ENCODE measurements around the gene SERPINA9.

SERPINA9 gene

DNA sequence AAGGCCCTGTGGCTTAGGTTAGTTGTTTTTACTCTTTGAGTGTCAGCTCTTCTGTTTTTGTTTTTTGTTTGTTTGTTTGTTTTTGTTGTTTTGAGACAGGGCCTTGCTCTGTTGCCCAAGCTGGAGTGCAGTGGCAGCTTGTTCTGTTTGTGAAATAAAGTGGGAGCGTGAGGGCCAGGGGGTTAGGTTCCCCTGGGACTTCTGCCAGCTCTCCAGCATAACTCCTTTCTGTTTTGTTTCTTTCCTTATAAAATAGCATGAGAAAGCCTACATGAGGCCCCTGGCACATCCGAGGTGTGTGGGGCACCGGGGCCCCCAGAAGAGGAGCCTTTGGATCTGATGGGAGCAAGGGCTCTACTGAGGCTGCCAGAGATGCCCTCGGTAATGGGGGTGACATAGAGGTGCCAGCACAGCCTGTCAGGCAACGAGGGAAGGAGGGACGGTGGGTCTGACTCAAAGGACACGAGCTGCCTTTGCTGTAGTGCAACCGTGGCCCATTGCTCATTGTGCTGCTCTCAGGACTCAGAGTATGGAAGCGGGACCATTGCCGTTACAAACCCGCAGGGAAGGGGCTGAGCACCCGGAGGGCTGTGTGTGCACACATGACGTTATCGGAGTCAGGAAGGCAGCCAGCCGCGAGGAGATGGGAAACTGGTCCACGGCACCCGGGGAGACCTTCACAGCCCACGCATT lies 14.3 kb downstream of the SERPINA9 start:
- no peak for DNase-seq

DNA sequence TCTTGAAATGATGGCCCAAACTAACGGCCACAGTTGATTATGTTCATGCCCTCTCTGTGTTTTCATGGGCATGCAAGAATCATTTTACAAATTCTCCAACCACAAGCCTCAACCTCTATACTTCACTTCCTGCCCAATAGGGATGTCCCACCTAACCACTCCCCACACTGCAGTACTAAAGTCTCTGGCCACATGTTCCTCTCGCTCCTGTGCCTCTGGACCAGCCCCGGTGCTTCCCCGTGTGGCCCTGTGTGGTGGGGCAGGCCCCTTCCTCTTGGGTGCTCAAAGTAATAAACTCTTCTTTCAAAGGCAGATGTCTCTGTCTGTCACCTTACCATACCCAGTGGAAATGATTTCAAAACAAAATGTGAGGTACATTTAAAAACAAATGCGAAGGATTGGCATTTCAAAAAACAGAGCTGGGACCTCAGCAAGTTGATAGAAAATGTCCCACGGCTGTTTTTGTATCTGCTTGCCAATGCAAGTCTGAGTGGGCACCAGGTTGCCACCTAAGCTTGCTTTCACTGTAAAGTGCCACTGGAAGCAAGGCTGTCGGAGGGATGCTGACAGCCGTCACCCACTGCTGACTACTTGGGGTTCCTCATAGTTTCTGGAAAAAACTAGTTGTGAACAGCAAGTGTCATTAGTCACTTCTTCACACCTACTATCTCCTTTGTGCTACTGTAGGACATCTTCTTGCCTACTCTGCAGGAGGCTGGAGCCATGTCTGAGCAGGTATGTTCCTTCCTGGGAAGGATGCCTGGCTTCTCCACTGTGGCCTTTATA lies 15.2 kb downstream of the SERPINA9 start:
- DNase-seq = no peak

DNA sequence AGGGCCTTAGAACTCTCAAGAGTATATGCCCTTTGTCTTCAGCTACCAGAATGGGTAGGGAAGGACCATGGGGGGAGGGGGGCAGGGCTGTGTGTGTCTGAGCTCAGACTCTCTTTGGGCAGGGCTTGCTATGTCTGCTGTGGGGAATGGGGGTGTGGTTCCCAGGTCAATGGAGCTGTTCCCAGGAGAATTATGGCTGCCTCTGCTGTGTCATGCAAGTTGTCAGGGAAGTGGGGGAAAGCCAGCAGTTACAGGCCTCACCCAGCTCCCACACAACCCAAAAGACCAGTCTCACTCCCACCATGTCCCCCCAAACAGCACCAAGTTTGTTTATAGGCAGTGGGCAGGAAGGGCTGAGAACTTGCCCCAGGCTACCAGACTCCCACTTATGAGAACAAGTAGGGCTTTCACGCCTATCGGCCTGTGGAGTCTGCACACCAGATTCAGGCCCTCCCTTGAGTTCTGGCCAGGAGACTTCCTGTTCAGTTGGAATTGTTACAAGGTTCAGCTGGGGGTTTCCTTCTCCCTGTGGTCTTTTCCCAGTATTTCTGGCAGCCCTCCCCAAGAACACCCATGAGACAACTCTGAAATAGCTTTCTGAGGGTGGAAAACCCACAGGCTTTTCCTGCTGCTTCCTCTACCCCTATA lies 17.3 kb downstream of the SERPINA9 start:
- no peak for DNase-seq

DNA sequence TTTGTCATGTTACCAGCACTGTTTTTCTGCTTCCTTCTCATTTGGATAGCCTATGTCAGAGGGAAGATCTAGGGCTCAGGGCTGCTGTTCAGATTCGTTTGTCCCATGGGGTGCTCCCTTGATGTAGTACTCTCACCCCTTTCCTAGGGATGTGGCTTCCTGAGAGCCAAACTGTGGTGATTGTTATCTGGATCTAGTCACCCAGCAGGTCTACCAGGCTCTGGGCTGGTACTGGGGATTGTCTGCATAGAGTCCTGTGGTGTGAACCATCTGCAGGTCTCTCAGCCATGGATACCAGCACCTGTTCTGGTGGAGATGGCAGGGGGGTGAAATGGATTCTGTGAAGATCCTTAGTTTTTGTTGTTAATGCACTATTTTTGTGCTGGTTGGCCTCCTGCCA lies 17.9 kb downstream of the SERPINA9 start:
- DNase-seq = no peak

DNA sequence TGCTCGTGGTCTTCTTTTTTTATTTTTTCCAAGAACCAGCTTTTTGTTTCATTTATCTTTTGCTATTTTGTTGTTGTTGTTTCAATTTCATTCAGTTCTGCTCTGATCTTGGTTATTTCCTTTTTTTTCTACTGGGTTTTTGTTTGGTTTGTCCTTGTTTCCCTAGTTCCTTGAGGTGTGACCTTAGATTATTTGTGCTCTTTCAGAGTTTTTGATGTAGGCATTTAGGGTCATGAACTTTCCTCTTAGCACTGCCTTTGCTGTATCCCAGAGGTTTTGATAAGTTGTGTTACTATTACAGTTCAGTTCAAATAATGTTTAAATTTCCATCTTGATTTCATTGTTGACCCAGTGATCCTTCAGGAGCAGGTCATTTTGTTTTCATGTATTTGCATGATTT lies 20.1 kb downstream of the SERPINA9 start:
- no peak for DNase-seq

DNA sequence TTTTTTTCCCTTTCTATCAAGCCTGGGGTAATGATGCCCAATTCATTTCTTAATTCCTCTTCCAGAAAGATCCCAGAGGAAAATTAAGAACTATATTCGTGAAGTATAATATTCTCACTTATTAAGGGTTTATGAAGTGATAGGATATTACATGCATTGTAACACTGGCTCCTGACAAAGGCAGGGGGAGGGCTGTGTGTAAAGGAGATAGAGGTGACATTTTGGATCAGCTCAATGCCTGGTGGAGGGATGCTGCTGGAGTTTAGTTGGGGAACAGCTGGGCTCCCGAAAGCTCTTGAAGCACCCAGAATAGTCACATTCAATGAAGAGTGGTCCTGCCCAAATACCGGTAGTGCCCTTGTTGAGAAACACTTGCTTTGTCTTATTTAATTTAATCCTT lies 24.2 kb downstream of the SERPINA9 start:
- DNase-seq = no peak

DNA sequence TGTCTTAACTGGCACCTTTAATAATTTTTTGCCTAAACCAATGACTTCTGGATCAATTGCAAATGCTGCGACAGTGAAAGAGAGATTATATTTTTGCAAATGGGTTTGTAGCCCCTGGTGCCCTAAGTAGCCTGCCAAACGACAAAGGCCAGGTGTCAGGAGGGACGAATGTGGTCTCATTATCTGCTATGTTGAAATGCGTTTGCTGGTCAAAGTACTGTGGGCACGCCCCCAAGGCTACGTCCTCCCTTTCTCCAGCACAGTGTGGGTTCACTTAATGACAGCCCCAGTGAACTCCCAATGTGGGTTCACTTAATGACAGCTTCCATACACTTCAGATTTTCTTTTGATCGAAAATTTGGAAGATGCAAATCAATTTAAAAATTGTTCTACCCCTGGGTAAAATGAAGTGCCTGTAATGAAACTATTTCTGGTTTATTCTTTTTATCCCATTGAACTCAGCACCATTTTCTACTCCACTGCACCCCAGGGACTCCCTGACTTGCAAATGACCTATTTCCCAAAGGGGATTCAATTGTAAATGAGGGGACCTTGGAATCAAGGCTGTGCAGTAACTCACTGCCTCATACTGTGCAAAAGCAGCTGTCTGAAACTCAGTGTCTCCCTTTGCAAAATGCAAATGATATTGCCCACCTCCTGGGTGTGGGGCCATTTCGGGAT lies 24.8 kb downstream of the SERPINA9 start:
- no peak for DNase-seq

DNA sequence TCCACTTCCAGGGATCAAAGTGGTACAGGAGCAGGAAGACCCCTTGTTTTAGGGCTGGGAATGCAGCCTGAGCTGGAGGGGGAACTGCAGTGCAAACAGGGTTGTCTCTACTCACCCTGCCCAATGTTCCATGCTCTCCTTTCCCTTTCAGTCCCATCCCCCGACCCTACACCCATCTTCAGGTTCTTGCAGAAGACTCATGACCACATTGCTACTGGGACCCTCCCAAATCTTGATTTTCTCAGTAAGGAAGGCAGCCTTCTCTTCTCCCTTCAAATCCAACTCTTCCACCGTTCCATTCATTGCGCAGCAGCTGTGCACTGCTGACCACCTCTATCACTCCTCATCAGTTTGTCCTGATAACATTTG lies 25.3 kb downstream of the SERPINA9 start:
- no peak for DNase-seq

DNA sequence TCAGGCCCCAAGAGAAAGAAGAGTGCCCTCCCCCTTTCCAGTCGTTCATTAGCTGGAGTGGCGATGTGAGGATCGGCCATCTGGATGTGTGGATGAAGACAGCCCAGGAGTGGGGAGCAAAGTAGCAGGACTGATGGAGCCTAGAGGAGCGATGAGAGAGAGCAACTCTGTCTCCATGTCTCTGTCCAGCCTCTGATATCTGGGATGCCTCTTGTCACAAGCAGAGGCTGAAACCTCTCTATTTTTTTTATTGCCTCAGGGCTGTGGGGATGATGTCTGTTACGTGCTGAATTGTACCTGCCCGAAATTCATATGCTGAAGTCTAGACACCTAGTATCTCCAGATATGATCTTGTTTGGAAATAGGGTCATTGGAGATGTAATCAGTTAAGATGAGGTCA lies 26.1 kb downstream of the SERPINA9 start:
- no peak for DNase-seq

DNA sequence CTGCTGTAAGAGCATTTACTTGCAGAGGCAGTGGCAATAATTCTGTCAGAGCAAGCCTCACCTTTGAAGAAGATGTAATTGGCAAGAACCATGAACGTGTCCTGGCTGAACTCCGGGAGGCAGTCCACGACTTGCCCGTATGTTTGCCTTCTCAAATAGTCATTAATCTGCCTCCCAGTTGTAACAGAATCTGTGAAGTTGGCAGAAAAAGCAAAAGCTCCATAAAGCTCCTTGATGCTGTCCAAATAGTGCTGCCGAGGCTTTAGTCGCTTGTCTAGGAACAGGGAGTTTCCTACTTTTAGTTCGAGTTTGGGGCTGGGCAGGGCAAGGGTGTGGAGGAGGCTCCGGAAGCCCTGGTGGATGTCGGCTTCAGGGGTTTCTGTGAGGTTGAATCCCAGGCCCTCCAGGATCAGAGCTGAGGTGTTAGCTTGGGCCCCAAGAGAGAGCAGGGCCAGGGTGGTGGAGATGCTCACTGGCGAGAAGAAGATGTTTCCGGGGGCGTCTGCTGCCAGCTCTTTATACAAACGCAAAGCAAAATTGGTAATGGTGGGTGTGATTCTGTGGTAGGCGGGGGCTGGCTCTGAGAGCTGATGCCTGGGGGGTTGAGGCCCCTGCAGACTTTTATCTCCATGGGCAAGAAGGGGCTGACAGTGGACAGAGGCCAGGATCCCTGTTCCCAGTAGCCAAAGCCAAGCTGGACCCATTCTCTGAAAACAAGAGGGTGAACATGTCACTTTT lies 27.8 kb downstream of the SERPINA9 start:
- no peak for DNase-seq

DNA sequence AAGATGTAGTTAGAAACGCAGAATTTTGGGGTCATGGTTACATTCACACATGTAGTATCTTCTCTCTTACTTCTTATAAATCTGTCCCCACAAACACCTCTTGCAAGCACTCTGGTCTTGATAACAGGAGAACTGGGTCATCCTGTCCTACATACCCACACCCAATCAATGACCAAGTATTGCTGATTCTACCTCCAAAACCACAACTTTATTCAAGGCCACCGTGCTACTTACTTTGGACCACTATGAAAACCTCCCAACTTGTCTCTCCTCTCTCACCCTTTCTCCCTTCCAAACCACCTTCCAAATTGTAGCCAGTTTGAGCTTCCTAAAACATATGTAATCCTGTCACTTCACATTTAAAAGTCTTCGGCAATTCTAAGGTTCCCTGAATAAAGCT lies 28.8 kb downstream of the SERPINA9 start:
- no peak for DNase-seq

DNA sequence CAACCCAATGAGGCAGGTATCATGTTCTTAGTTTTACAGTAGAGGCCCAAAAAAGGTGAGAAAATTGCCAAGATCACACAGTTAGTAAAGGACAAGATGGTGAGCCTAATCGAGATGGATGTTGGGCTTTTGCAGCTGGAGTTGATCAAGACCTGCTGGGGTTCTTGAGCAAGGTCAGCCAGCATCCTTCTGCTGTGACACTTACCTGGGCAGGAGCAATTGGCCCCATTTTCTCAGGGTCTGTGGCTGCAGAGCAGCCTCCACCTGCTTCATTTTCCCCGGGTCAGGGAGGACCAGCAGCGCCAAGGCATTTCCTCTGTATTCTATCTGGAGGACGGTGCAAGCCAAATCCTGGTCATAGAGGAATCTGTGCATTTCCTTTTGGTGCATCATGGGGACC lies 29.9 kb downstream of the SERPINA9 start:
- no peak for DNase-seq

DNA sequence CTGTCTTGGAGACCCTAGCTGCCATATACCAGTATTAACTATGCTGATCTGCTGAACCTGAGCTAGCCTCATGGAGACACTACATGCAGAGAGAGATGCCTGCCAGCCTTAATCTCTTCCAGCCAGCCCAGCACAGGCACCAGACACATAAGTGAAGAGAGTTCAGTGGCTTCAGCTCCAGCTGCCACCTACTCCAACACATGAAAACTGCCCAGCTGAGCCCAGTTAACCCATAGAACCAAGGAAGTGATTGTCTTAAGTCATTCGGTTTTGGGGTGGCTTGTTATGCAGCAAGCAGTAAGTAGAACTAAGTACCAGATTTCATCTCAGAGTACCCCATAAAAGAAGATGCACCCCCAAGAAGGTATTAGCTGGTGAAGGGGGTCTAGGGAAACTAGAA lies 31.0 kb downstream of the SERPINA9 start:
- DNase-seq = no peak

DNA sequence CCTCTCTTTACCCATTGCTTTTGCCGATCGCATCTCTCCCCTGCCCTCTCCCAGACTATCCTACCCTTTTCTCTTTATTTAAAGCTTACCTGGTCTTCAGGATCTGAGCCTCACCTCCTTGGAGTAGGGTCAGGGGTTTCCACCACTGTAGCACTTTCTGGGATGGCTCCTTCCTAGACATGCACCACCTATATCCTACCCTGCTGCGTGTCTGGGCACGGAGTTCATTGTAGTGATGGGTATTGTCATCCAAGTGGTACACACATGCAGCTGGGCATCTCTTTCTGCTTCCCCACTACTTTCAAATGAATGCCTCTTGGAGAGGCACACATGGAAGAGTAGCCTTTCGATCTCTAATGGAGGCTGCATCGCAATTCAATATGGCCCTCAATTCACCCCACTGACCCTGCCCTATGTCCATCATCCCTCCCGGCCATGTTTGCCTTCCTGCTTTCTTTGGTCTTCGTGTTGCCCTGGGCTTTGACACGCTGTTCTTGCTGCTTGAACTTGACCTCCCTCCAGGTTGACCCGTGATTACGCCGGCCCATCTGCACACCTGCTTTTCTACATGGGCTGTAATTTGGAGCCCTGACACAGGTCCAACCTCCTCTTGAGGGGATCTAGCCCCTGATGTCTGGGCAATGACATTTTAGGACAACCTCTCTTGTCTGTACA lies 34.3 kb downstream of the SERPINA9 start:
- no peak for DNase-seq

DNA sequence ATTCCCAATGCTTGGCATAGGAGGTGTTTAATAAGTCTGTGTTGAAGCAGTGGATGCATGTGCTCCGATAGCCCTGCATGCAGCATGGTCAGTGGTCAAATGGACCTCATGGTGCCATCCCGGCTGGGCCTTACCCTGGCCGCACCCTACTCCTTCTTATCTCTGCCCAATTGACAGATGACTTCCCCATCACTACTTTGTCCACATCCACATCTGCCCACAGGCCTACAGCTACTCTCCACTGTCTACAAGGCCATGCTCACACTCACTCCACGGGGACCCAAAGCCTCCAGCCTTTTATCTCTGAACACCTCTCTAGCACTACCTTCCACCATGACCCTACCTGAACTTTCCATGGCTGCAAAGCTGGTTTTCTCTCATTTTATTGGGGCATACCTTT lies 34.9 kb downstream of the SERPINA9 start:
- no peak for DNase-seq

DNA sequence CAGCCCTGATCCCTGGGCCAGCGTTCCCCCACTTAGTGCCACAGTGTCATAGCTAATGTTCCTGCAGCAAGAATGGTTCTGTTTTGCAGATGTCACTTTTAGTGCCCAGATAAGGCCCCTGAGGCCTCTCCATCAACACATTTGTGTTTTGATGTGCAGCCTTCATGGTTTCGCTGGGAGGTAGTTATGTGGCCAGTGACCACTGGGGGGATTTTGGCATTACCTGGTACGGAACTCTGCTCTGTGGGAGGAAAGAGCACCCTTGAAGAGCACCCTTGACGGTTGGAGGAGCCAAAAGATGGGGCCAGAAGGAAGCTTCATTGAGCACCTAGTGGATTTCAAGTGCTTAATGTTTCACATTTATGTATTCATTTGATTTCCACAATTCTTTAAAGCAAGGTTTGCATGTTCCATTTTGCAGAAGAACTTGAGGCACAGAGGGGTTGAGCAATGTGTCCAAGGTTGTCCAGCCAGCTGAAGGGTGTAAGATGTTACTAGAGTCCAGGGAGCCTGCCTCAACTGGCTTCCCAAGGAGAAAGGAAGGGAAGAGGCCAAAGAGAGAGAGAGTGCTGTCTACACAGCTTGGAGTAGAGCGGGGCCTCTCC lies 36.4 kb downstream of the SERPINA9 start:
- DNase-seq = no peak

DNA sequence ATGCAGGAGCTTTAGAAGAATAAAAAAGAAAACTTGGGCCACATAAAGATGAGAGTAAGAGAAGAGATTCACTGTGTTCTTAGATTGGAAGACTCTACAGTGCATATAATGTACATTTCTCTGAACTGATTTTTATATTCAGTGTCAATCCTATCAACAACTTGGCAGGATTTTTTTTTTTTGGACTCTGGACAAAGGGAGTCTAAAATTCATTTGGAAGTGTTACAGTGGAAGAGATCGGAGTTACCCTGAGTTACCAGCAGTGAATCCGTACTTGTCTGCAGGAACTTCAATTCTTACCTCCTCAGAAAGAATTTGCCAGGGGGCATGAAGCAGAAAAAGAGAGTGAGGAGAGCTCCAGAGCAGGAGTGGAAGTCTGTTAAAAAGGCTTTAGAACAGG lies 47.4 kb downstream of the SERPINA9 start:
- no peak for DNase-seq

DNA sequence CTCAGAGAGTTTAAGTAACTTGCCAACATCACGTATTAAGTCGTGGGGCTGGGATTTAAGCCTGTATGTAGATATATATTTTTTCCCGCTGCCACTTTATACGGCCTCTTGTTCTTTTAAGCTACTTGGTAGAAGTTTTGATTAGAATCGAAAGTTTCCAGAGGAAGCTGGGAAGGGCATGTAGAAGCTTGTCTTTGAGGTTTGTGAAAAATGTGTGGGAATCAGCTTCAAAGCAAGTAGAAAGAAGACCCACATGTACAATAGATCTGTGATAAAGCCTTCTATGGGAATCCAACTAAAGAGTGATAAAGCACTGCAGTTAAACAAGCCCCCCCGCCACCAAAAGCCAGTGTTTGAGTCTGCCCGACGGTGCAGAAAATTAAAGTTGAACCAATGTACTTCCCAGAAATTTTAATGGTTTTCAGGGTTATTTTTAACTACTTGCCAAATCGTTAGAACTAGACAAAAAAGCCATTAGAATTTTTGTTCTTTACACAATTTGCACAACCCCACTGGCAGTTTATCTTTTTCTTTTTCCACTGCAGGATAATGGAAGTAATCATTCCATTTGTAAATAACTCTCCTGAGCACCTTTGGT lies 48.9 kb downstream of the SERPINA9 start:
- DNase-seq = no peak

DNA sequence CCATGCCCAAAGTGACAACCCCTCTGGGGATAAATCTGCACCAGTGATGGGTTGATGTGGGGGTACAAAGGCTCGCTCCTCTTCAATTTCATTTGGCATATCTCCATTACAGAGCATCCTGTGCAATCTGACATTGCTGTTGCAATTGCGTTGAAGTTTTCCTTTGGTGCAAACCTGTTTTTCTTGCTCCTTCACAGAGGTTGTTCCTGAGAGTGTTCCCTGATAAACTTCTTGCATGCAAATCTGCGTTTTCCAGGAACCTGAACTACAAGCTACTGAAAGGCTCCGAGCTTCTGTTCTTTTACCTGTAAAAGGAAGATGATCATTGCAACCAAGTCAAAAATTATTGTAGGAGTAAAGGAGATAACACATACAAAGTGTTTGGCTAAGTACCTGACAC lies 49.5 kb downstream of the SERPINA9 start:
- no peak for DNase-seq

DNA sequence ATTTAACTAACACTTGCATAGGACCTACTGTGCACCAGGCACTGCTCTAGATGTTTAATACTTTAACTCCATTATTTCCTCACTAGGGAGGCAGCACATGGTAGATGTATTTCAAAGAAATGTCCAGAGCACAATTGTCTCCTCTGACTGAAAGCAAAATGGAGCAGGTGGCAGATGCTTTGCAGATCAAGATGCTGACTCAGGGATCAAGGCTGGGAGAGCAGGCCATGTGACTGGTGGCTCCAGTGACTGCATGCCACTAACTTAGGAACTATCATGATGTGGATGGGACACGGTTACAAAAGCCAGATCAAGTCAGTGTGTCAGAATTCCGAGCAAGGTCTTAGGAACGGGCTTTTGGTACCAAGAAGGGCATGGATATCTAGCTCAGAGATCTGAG lies 51.6 kb downstream of the SERPINA9 start:
- no peak for DNase-seq

DNA sequence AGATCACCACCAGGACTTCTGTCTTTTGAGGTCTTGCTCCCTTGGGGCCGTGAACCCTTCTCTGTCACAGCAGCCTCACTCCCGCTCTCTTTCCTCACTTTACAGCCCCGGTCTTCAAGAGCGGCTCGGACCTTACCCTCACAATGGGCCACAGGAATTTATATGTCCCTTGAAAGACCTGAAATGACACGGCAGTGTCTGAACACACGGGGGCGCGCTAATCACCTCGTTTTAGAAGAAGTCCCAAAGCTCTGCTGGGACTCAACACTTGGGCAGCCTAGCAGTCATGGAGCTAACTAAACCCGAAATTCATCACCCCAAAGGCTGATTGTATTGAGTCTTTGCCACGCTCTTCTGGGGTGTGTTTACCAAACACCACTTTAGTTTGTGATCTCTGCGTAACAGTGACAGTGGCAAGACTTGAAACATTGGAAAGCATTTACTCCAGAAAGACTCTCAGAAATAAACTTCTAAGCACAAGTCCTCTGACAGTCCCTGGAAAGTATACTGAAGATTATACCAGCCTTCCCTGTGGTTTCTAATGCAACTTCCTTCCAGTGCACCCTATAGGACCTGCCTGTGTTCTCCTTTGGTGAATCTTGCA lies 52.4 kb downstream of the SERPINA9 start:
- DNase-seq = peak; percentile 17
